Measurements from ENCODE around the gene LGR4.
"Not testable (repeated sequence)": the region's sequence is repeated elsewhere in the genome, so short reads cannot be mapped to it uniquely, and the experiment has no call there.

Gene LGR4

GRCh38 chr11:27331981-27332380 lies 140.6 kb downstream of the LGR4 start:
- no peak for FAIRE-seq

- FAIRE-seq, result no peak
Measured at GRCh38 chr11:27330633-27331270, 141.8 kb downstream of the LGR4 start.

GRCh38 chr11:27329867-27330632 lies 142.5 kb downstream of the LGR4 start:
- FAIRE-seq, result no peak

- FAIRE-seq, result no peak
Measured at GRCh38 chr11:27328614-27329013, 144.0 kb downstream of the LGR4 start.

- FAIRE-seq, result not testable (repeated sequence)
Measured at GRCh38 chr11:27327064-27327463, 145.5 kb downstream of the LGR4 start.

- not testable (repeated sequence) for FAIRE-seq
Measured at GRCh38 chr11:27322196-27322595, 150.4 kb downstream of the LGR4 start.

- not testable (repeated sequence) for FAIRE-seq
Measured at GRCh38 chr11:27321340-27321739, 151.2 kb downstream of the LGR4 start.

- no peak for FAIRE-seq
Measured at GRCh38 chr11:27319072-27319471, 153.5 kb downstream of the LGR4 start.

GRCh38 chr11:27317751-27318150 lies 154.8 kb downstream of the LGR4 start:
- FAIRE-seq, result no peak

All from endometrium (tissue), 2 donors.